Measurements from ENCODE around the gene NRARP. TPM values are rescaled to one million over a fixed set of nuclear protein-coding genes. Genes with fewer than 3 reads are reported as not detected.
A peak's percentile ranks its signal among the peaks of the same experiment; 100 is the strongest.

Gene NRARP
- total and polyA plus RNA-seq, 10 of the 15 experiments (the other 5 are each of a cell fraction or from before 2014, with no cell fraction given): 0.06 to 9.2 (median 2.2) TPM; not detected in 2

- TF ChIP-seq CUX1 (IDR thresholded peaks at IDR 0.05; ENCODE audit: insufficient replicate concordance, low read depth, low read length): no peak
- TF ChIP-seq DPF2 (IDR thresholded peaks at IDR 0.05): no peak
- TF ChIP-seq ZNF207 (IDR thresholded peaks at IDR 0.05; ENCODE audit: borderline replicate concordance): no peak
- TF ChIP-seq EGR1 (IDR thresholded peaks at IDR 0.05; ENCODE audit: borderline replicate concordance in 1 of 2, low read depth in 2 of 2, low read length in 2 of 2): no peak
These were observed 6.1 kb upstream of the NRARP start (continued) for GRCh38 chr9:137308057-137308619.

GRCh38 chr9:137307255-137308056 lies 5.4 kb upstream of the NRARP start:
- in situ Hi-C loops (cut with MboI): no loop called here
- intact Hi-C loops (cut with micrococcal nuclease; ENCODE audit: unreplicated experiment): no loop called here
- no peak for TF ChIP-seq ZNF24 (IDR thresholded peaks at IDR 0.05)
- TF ChIP-seq PBX3 (IDR thresholded peaks at IDR 0.05; ENCODE audit: insufficient replicate concordance, low read depth, low read length): peak; percentile 51
- TF ChIP-seq PAX5 (IDR thresholded peaks at IDR 0.05; ENCODE audit: borderline replicate concordance, low read depth, low read length): no peak
- TF ChIP-seq TARDBP (IDR thresholded peaks at IDR 0.05; ENCODE audit: borderline replicate concordance): no peak
- TF ChIP-seq FOXM1 (IDR thresholded peaks at IDR 0.05; ENCODE audit: low read depth, low read length): no peak
- TF ChIP-seq SPI1 (IDR thresholded peaks at IDR 0.05; ENCODE audit: borderline replicate concordance, insufficient read depth, low read depth, low read length): 0 out of 2 replicates have a peak, but pooled peaks have one; percentile 19
- peak; percentile 79 for TF ChIP-seq MEF2B (IDR thresholded peaks at IDR 0.05; ENCODE audit: partially characterized antibody, poor library complexity, severe bottlenecking)
- no peak for TF ChIP-seq RUNX3 (IDR thresholded peaks at IDR 0.05; ENCODE audit: low read length)
- peak; percentile 90 for TF ChIP-seq PKNOX1 (IDR thresholded peaks at IDR 0.05)
- TF ChIP-seq ZSCAN29 (IDR thresholded peaks at IDR 0.05): no peak

More at GRCh38 chr9:137307255-137308056, 5.4 kb upstream of the NRARP start:
- BruUV-seq (replicated peaks): no TSS peak
- ChIA-PET SMC1A (ENCODE audit: uncharacterized antibody, unreplicated experiment) (interaction anchor here (0.6 kb wide), 1 partner anchor 150 kb away, joined by 3 read pairs; no protein-coding TSS in a partner anchor), CTCF (no interaction called here), POLR2A (interaction anchor here (2.0 kb wide), 1 partner anchor 9 kb away, joined by 6 read pairs; no protein-coding TSS in a partner anchor), RAD21 (ENCODE audit: unreplicated experiment) (no interaction called here)
- 14% methylated on average over 30 of the region's 30 CpGs for WGBS (ENCODE audit: insufficient coverage, insufficient replicate concordance, low lambda C conversion rate, missing lambda C conversion rate)
- no peak overlapping the region for H2AFZ ChIP-seq (ENCODE audit: control insufficient read depth, low read depth, low read length)
- H3K79me2 ChIP-seq (ENCODE audit: control insufficient read depth, insufficient read depth, low read length): no peaks in the 10 kb centered on the region
- H3K36me3 ChIP-seq (ENCODE audit: control insufficient read depth in 2 of 2, insufficient read depth in 2 of 2, low read length in 1 of 2): no peaks in the 10 kb centered on the region
- H3K4me2 ChIP-seq (ENCODE audit: control insufficient read depth, insufficient read depth): no peak overlapping the region
- H3K9ac ChIP-seq (ENCODE audit: control insufficient read depth, insufficient read depth, low read length): no peak overlapping the region
- H3K9me3 ChIP-seq (replicated peaks; ENCODE audit: control insufficient read depth, insufficient read depth, low read length): no peaks in the 10 kb centered on the region
- no peaks in the 10 kb centered on the region for H4K20me1 ChIP-seq (ENCODE audit: control insufficient read depth, insufficient read depth)
- no peak for ATAC-seq
- no peak overlapping the region for H3K4me3 ChIP-seq
- FAIRE-seq: no peak
- H3K27me3 ChIP-seq (replicated peaks in 1 of 2; ENCODE audit: control insufficient read depth in 2 of 2, insufficient read depth in 2 of 2, low read length in 1 of 2): no peaks in the 10 kb centered on the region
- peaks cover 16% of the 10 kb centered on the region for H3K4me1 ChIP-seq (ENCODE audit: control insufficient read depth, insufficient read depth, low read length)
- H3K27ac ChIP-seq (ENCODE audit: control insufficient read depth, insufficient read depth): no peak overlapping the region
- DNase-seq (ENCODE audit: low read depth, low spot score): no peak

All from GM12878 (cell line).